Measurements from ENCODE around the gene CLSTN3.

- TF ChIP-seq EZH2 (IDR thresholded peaks at IDR 0.05; ENCODE audit: borderline replicate concordance, insufficient read depth, low read depth, low read length, poor library complexity, severe bottlenecking) (no peak), CTCF (IDR thresholded peaks at IDR 0.05) (no peak)
Observed at GRCh38 chr12:7150841-7151240, 20.7 kb downstream of the CLSTN3 start.
